IPS-11a (cell line): ENCODE results near the gene SFMBT1.

Experiments
- H3K4me3 ChIP-seq: one replicate; pipeline ENCODE4 v1.5.1; 2013; ENCODE audit warnings: low read depth, low read length, control low read depth

The SFMBT1 gene

DNA sequence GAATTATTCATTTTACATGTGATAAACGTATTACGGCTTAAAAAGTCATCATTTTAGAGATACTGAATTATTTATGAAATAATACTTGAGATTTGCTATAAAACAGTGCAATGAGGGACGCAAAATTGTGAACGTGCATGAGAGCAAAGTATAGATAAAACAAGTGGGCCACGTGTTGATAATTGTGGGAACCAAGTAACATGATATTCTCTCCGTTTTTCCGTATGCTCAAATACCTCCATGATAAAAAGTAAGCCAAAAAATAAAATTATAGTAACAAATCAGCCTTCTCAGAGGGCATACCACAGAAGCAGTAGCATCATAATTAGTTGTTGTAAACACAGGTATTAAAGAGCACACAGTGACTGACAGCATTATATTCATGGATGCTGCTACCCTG is 42.6 kb downstream of the SFMBT1 start:
- H3K4me3 ChIP-seq = no peak overlapping the region

DNA sequence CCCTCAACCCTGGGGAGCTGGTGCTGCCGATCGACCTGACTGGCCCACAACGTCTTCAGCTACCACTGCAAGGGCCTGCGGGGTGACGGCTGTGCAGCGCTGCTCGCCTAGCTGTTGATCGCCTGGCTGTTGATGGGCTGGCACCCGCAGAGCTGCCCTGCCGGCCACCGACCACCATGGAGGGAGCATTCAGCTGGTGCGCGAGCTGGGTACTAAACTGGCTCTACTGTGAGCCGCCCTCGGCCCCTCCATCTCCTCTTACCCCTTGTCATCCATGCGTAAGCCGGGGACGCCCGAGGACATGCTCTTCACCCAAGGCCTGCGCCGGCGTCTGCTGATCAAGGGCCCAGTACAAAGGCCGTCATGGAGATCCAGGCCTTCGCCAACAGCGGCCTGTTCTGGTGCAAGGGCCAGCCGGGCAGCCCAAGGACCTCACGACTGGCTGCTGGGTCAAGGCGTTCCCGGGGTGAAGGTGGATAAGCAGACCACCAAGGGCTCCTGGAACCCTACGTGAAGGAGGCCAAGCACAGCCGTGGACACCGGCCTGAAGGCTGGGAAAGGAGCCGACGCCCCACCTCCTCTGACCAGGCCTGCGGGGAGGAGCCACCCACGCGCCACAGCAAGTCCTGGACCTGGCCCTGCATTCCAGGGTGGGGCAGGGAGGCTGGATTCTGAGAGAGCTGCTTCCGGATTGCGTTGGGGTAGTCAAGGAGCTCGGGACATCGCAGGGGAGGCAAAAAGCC is 46.9 kb downstream of the SFMBT1 start:
- H3K4me3 ChIP-seq = no peak overlapping the region

DNA sequence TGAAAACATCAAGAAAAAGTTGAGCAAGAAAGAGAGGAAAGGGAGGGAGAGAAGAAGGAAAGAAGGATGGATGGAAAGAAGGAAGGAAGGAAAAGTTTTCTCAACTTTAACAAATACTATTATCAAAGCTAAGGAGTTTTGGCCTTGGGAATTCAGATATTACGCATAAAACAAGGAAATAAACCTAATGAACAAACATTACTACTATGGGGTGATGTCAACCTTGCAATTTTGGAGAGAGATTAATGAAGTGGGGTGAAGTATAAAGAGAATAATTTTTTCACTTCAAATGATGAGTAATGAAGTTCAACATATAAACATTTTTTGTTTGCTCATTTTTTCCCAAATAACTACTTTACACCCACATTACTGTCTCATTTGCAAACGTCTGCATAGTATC is 55.2 kb downstream of the SFMBT1 start:
- no peak overlapping the region for H3K4me3 ChIP-seq

DNA sequence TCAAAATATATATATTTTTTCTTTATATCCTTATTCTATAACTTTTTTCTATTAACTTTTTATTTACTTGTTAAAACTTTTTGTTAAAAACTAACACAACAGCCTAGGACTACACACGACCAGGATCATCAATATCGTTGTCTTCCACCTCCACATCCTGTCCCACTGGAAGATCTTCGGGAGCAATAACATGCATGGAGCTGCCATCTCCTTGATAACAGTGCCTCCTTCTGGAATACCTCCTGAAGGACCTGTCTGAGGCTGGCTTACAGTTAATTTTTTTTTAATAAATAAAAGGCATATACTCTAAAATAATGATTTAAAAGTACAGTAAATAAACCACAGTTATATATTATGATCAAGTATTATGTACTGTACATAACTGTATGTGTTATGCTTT is 58.9 kb downstream of the SFMBT1 start:
- no peak overlapping the region for H3K4me3 ChIP-seq

DNA sequence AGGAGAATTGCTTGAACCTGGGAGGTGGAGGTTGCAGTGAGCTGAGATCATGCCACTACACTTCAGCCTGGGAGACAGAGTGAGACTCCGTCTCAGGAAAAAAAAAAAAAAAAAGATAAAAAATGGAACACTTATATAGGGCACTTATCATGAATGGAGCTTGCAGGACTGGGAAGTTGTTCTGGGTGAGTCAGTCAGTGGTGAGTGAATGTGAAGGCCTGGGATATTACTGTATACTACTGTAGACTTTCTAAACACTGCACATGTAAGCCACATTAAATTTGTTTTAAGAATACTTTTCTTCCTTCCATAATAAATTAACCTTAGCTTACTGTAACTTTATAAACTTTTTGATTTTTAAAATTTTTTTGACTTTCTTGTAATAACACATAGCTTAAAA is 59.8 kb downstream of the SFMBT1 start:
- H3K4me3 ChIP-seq = no peak overlapping the region

DNA sequence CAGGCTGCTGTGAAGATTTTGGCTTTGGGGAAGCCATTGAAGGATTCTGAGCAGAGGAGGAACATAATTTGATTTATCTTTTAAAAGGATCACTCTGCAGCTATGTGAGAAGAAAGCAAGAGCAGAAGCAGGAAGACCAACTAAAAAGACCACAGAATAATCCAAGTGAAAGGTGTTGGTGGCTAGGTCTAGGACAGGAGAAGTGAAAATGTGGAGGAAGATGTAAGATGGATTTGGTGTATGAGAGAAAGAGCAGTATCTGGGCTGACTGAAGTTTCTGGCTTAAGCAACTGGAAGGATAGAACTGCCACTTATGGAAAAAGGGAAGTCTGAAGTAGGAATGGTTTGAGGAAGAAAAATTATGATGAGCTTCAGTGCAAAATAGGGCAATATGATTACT is 62.0 kb downstream of the SFMBT1 start:
- no peak overlapping the region for H3K4me3 ChIP-seq

DNA sequence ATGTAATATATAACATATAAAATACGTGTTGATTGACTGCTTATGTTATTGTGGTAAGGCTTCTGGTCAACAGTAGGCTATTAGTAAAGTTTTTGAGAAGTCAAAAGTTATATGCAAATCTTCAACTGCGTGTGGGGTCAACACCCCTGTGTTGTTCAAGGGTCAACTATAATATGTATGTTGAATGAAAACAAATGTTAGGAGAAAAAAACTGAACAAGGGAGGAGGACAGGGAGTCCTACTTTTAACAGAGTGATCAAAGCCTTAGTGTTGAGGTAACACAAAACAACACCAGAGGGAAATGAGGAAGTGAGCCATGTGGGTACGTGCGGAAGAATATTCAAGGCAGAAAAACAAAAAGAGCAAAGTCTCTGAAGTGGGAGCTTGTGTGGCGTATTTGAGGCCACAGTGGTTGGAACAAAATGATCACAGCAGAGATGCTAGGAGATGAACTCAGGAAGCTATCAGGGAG is 62.5 kb downstream of the SFMBT1 start:
- H3K4me3 ChIP-seq = no peak overlapping the region

DNA sequence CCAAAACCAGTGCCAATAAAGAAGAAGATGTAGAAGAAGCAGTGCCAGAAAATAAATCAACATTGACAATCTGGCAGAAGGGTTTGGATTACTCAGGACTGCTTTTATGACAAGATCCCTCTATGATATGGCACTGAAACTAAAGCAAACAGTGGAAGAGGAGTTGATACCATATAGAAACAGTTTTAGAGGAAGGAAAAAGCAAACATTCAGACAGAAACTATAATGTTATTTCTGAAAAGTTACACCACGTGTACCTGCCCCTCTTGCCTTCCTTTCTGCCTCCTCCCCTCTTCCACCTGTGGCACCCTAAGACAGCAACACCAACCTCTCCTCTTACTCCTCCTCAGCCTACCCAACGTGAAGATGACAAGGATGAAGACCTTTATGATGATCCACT is 63.0 kb downstream of the SFMBT1 start:
- no peak overlapping the region for H3K4me3 ChIP-seq

DNA sequence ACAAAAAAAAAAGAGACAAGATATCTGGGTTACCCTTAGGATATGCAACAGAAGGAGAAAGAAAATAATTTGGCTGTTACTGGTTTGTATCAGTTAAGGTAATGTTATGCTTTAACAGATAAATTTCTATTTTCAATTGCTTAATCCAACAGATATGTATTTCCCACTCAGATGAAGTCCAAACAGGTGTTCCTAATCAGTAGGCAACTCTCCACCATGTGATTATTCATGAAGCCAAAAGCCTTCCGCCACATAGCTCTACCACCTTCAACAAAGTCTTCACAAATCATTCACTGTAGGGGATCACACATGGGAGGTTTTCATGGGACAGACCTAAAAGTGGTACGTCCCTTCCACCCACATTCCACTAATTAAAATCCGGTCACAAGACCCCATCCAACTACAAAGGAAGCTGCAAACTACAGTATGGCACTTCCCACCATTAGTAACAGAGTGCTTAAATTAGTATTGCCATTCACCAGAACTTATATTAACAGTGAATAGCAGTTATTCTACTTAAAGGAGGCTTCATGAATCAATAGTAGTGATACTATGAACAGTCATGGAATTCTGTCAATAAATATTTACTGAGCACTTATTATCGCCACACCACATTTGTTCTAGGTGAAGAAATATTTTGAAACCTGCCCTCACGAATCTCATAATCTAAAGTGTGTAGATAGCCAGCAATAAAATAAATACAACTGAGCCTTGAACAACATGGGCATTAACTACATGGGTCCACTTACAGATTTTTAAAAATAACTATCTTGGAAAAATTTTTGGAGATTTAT is 66.5 kb downstream of the SFMBT1 start:
- H3K4me3 ChIP-seq = no peak overlapping the region

DNA sequence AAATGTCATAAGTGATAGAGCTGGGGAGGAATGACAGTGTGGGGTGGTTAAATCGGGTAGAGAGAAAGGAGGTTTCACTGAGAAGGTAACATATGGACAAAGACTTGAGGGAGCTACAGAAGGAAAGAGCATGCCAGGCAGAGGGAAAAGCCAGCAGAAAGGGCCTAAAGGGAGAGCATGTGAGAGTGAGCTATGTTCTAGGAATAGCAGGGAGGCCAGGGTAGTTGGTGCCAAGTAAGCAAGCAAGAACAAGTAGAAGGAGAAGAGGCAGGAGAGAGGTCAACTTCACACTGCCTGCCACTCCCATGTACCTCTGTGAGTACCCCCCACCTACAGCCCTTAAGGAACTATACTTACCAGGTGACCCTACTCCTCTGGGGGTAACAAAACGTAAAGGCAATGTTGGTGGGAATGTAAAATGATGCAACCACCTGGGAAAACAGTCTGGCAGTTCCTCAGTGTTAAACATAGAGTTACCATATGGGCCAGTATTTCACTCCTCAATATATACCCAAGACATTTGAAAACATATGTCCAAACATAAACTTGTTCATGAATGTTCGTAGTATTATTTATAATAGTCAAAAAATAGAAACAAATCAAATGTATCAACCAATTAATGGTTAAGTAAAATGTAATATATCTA is 67.6 kb downstream of the SFMBT1 start:
- no peak overlapping the region for H3K4me3 ChIP-seq

DNA sequence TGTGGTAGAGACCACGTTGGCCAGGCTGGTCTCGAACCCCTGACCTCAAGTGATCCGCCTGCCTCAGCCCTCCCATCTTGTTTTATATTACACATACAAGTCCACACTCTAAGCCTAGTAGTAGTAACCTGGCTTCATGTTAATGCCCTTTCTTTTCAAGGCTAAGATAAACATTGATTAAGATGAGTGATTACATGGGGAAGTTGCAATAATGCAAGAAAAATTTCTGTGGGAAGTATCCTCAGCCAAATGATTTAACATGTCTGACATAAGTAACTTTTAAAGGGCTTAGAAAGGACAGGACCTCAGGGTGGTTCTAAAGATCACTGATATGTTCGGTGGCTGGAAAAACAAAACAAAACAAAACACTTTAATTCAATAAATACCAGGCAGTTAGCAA is 72.1 kb downstream of the SFMBT1 start:
- H3K4me3 ChIP-seq = no peak overlapping the region

DNA sequence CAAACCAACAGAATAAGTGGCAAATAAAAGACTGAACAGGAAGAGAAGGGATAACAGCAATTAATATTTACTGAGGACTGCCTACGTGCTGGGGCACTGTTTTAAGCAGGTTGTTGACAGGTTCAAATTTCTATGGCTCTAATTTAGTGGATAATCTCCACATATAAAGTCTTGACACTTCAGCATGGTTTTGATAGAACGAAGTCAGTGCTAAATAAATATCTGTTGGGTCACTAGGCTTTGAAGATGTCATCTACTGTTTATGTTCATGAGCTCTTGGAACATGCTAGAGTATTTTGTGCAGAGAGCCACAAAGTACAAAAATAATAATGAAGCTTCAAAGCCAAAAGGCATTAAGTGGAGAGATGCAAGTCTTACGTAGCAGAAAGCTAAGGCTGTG is 74.0 kb downstream of the SFMBT1 start:
- H3K4me3 ChIP-seq = no peak overlapping the region

DNA sequence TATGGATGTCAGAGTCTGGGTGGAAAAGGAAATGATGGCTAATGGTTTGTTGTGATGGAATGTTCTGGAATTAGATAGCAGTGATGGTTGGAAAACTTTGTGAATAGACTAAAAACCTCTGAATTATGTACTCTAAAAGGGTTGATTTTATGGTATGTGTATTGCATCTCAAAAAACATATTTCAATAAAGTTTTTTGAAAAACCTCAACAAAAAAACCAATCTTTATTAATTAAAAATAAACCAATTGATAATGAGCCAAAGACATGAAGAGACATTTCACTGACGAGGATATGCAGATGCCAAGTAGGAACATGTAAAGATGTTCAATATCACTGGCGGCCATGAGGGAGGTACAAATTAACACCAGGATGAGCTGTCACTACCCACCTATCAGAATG is 78.5 kb downstream of the SFMBT1 start:
- no peak overlapping the region for H3K4me3 ChIP-seq

DNA sequence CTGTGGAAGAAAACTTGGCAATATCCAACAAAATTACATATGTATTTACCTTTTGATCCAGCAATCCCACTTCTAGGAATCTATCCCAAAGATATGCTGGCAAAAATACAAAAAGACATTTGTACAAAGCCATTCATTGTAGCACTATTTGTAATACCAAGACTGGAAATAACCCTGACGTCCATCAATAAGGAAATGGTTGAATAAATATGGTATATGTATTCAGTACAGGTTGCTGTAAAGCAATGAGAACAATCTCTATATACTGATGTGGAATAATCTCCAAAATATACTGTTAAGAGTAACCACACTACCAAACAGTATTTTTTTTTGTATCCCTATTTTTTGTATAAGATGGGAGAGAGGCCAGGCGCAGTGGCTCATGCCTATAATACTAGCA is 83.7 kb downstream of the SFMBT1 start:
- H3K4me3 ChIP-seq = no peak overlapping the region

DNA sequence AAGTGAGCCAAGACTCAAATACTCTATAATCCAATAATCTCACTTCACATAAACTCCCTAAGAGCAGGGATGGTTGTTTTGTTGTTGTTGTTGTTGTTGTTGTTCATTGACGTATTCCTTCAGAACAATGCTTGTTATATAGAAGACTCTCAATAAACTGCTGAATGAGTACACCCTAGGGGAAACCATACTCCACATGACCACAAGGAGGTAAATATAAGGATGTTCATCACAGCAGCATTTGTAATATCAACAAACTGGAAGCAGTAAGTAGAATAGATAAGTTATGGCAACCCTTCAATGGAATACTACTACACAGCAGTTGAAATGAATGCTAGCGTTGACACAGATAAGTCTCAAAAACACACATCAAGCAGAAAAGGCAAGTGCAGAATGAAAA is 86.1 kb downstream of the SFMBT1 start:
- no peak overlapping the region for H3K4me3 ChIP-seq

DNA sequence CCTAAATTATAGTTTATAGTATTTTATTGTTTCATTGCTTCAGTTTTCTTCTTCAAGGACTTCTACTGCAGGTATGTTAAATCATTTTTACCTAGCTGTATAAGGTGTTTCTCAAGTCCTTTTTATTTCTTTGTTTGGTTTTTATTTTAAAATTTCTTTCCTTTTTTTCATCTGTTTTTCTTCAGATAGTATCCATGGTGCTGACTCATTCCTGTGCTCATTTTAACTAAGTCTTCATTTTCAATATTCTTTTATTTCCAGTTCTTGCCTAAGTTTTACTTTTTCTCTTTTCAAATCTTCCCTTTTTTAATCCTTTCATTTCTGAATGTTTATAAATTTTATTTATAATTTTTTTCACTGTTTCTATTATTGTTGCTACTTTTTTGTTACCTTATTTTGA is 106.3 kb downstream of the SFMBT1 start:
- no peak overlapping the region for H3K4me3 ChIP-seq

DNA sequence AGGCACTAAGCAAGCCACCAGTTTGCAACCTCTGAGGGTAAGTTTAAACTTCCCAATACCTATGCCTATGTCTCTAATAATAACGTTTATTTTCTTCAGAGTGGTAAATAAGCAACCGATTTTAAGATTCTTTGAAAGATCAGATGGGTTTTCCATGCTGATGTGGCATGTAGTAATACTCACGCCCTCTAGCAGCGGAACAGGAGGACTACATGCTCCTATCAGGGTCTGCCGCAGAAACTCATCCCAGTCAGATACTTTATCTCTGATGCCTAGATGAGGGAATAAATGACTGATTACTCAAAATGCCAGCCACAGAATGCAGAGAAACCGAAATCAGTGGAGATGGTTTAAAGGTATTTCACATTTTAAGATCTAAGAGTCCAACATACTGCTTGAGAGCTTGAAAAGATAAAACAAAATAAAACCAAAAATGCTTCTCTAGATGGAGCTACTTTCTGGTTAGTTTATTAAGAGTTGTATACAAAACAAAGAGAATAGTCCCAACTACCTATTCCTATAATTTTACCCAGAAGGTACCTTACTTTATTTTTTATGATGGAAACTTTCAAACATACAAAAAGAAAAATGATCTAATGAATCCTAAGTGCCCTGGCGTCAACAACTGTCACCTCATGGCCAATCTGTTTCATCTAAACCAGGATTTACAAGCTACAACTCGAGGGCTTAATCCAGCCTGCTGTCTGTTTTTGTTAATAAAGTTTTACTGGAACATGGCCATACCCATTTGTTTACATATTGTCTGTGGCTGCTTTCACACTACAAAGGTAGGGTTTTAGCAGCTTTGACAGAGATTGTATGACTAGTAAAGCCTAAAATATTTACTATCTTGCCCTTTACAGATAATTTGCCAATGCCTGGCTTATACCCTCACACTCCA is 111.0 kb downstream of the SFMBT1 start:
- H3K4me3 ChIP-seq = no peak overlapping the region

DNA sequence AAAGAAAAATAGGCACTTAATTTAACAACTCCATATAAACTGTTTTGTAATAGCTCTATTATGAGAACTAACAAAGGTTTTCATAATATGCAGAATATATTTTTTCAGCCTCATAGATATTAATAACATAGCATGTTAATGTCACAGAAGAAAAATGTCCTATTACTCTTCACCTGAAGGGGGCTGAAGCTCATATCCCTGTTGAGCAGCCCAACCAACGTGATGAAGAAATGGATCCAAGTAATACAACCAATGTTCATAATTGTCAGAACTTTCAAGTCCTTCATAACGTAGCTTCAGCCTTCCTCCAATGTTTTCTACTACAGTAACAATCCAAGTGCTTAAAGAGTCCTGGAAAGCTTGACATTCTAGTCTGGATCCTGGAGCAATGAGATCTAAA is 114.0 kb downstream of the SFMBT1 start:
- H3K4me3 ChIP-seq = no peak overlapping the region

DNA sequence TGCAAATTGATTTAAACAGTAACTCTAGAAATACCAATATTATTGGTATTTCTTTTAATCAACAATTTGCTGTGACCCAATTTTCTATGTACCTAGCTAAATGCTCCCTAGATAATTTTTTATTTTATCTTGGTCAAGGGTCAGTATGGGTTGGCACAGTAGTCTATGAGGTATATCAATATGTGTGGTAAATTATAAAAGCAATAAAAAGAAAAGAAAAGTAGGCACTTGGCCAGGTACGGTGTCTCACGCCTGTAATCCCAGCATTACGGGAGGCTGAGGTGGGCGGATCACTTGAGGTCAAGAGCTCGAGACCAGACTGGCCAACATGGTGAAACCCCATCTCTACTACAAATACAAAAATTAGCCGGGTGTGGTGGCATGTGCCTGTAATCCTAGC is 114.5 kb downstream of the SFMBT1 start:
- no peak overlapping the region for H3K4me3 ChIP-seq

DNA sequence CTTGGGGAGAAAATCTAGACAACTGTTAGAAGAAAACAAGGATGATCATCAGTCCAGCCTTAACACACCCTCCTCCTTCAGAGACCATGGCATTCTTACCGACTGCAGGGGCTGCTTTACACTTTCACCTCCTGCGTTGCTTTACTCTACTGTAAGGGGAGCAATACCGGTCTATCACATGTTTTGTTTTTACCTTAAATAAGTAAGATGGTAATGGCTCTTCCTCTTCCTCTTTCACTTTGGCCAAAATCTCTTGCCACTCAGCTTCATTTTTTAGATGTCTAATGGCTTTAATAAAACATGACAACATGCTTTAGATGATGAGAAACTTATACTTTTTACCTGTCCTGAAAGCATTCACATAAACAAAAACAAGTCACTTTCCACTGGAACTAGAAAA is 115.1 kb downstream of the SFMBT1 start:
- H3K4me3 ChIP-seq = no peak overlapping the region

DNA sequence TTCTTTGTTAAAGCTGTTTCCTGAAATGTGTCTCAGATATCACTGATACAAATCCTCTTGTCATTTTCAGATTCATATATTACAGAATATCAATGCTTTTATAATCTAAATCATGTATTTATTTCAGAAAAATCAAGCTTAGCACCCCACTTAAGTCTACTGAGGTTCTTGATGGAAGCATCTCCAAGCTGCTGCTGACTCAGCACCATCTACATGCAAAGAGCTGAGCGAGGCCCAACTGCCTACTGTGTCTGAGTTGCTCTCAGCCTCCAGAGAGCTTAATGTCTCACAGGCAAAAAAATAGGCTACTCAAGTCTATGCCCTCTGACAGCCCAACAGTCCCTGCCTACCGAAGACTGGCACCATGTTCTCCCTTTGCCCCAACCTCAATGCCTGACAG is 119.3 kb downstream of the SFMBT1 start:
- no peak overlapping the region for H3K4me3 ChIP-seq
